Hypothalamus (tissue), 51 donors: ENCODE measurements around the gene PTGES2.

Source experiments
- DNase-seq, 51 donors: peaks; one replicate each; lab custom pipeline; 2025; lab: John Stamatoyannopoulos, UW

Gene PTGES2

DNA sequence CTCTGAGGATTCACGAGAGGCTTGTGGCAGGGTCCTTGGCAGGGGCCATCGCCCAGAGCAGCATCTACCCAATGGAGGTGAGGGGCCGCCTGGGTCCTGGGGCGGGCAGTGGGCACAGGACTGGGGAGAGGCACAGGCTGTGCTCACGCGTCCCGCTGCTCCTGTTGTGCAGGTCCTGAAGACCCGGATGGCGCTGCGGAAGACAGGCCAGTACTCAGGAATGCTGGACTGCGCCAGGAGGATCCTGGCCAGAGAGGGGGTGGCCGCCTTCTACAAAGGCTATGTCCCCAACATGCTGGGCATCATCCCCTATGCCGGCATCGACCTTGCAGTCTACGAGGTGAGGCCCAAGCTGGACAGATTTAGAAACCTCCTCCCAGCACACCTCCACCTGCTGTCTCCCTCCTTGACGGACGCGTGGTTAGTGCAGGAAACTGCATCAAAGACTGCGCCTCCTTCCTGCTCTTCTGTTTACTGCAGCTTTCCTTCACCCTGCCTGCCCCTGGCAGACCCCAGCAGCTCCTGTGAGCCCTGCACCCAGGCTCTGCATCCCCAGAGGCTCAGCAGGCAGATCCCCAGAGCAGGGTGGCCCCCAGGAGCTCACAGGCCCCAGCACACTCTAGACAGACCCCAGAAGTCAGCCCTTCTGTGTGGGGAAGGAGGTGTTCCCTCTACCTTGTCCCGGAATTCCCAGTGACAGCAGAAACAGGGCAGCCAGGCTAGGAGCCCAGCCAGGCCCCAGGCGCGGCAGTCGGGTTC is 21.2 kb downstream of the PTGES2 start:
- DNase-seq: no peak

DNA sequence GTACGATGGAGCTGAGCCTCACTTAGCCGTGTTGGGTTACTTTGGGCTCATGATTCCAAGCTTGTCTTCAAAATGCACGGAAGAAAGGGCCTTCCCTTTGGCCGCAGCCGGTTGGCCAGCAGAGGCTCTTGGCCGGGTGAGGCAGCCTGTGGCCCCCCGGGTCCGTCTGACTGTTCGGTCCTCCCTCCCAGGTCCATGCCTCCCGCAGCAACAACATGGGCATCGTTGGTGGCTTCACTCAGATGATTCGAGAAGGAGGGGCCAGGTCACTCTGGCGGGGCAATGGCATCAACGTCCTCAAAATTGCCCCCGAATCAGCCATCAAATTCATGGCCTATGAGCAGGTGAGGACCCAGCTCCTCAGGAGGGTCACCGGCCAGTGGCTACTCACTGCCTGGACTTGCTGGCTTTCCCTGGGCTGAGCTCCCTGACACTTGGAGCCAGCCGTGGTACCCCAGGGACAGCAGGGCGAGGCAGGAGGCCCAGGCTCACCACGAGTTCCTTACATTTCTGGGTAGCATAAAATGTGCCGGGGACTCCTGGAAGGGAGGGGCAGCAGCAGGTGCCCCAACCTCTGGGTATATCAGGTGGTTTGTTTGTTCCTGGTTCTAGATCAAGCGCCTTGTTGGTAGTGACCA is 21.9 kb downstream of the PTGES2 start:
- no peak for DNase-seq

DNA sequence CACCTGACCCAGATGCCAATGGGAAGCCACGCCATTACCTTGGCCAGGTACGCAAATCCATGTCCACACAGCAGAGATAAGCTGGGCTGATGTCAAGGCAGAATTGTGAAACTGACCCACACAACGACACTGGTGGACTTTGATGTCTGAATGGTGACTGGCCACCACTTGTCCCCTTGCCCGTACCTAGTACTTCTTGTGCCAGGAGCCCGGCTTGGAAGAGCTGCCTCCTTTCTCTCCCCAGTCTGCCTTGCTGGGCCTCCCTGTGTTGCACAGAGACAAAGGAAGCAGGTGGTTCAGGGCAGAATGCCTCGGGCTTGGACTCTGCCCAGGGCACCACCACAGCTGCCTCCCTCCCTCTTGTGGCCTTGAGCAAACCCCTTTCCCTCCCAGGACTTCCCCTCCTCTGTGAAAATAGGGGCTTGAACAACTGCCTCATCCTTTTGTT is 23.3 kb downstream of the PTGES2 start:
- no peak for DNase-seq

DNA sequence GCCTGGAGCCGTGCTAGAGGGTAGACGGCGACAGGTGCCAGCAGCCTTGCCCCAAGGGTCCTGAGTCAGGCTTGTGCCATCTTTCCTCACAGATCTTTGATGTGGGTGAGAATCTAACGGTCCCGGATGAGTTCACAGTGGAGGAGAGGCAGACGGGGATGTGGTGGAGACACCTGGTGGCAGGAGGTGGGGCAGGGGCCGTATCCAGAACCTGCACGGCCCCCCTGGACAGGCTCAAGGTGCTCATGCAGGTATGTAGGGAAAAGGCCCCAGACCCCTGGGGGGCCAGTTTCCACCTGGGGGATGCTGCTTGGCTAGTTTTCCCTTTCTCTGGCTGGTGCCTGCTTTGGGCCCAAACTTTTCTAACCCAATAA is 24.0 kb downstream of the PTGES2 start:
- DNase-seq: no peak

DNA sequence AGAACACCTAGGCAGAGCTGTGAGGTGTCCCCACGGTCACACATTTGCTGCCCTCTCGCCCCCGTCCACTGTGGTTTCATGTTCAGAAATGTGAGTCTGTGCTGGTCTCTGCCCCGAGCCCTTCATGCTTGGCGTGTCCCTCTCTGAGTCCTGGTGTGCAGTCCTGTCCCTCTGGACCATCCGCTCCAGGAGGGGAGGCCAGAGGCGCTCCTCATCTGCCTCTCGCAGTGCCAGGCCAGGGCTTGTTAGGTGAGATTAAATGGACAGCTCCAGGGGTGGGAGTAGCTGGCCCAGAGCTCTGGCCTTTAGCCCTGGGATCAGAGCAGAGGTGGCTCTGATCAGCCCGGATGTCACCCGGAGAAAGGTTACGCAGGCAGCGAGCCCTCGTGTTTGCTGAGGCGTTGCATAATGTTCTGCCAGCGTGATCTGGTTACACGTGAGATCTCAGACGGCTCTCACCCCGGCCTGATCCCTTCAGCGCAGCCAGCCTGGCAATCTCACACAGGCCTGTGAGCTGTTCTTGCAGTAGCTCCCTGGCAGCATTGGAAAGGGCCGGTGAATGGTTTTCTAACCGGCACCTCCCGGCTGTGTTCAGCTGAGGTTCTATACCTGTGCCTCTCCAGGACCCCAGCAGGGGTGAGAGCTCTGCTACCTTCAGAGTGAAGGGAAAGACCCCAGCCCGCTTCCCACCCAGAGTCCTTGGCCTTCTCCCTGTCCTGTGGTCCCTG is 24.5 kb downstream of the PTGES2 start:
- no peak for DNase-seq

DNA sequence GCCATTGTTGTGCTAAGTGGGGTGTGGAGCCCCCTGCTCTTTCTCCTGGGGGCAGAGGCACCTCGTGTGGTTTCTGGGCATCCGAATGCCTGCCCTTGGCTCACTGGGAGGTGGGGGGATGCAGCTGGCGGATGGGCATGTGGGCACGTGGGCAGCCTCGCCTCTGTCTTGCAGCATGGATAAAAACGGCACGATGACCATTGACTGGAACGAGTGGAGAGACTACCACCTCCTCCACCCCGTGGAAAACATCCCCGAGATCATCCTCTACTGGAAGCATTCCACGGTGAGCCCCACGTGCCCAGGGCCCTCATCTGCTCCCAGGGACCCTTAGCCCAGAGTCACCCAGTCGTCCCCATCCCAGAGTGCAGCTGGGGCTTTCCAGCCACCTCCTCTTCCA is 25.3 kb downstream of the PTGES2 start:
- DNase-seq: no peak

DNA sequence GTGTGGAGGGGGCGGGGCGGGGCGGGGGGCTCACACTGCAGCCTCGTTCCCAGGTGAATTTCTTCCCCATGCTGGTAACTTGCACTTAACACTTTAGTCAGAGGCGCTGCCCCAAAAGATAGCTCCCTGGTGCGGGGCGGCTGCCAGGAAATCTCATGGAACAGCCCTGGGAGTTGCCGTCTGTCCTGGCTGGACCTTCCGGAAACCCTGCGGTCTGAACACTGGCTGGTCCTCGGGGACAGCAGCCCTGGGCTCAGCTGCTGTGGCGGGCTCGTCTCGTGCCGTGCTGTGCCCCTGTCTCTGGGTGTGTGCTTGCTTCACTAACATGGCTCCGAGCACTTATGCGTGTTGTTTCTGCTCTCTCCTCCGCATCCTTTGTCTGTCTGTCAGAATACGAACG is 25.8 kb downstream of the PTGES2 start:
- DNase-seq: no peak

DNA sequence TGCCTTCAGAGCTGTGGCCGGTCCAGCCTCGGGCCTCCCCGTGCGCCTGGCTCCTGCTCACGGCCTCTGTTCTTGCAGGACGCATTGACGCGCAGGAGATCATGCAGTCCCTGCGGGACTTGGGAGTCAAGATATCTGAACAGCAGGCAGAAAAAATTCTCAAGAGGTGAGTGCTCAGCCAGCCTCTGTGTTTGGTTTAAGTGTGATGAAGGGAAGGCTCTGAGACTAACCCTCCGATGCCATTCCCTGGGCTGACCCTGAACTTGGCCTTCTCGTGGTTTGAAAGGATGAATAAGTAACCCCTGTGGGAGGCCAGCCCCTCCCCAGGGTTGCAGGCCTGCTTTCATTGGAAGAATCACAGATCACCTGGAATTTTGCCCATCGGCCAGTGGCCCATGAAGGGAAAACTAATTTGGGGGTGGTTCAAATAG is 26.3 kb downstream of the PTGES2 start:
- DNase-seq: no peak

DNA sequence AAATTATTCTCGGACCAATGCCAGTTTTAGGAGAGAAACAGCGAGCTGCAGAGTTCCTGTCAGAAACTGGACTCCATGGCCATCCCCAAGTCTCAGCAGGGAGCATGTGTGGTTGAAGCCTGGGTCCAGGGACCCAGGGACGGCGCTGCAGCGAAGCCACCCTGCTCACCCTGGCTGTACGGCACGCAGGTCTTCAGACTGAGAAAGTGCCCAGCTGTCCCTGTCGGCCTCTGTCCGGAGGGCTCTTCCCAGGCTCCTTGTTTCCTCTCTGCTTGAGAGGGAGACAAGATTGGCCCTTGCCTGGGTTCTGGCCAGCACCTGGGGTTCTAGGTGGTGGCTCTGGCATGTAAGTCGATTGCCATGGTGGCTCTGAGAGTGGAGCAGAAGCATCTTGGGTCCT is 26.9 kb downstream of the PTGES2 start:
- no peak for DNase-seq

DNA sequence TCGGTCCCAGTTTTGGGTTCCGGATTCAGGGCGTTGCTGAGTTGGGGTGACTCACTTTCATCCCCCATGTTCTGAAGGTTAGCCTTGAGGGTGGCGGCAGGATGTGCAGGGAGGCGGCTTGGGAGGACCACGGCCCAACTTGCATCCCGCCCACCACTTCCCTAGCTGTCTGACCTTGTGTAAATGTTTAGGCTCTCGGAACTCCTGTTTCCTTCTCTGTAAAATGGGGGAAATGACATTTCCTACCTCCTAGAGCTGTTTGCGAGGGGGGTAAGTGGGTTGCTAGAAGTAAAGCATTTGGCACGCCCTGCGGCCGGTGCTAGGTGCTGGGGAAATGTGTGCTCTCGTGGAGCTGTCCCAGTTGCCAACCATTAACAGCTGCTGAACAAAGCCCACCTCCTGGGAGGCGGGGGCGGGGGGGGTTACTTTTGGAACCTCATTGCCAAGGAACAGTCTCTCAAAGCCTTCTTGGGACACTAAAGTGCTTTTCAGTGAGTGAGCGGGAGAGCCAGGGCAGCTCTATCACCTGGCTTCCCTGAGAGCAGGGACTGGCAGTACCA is 27.5 kb downstream of the PTGES2 start:
- DNase-seq: peak in 10 of 51 donors; percentile 22 to 51 (median 28)

DNA sequence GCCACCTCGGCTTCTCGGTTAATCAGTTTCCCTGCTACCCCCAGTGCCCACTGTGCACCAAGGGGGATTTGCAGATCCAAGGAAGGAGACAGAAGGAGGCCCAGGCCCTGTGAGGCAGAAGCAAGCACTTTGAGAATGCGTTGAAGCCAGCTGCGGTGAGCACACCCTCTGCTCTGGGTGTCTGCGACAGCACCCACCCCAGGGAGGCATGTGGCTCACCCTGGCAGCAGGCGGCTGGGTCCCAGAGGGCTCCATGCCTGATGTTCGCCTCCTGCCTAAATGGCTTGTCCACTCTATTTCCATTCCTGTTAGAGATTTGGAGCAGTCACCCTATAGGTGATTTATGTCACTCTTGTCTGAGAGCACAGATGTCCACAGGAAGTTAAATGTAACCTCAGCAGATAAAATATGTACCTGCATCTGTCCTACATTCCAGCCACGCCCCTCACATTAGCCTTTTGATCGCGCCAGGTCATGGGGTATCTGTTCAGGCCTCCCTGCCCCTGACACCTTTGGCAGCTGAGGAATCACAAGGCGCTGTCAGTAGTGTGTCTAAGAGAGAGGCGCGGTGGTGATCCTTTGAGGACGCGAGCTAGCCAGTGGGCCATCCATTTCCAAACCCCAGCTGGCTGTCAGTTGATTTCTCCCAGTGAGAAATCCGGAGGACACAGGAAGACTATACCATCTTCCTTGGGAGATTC is 28.1 kb downstream of the PTGES2 start:
- no peak for DNase-seq

DNA sequence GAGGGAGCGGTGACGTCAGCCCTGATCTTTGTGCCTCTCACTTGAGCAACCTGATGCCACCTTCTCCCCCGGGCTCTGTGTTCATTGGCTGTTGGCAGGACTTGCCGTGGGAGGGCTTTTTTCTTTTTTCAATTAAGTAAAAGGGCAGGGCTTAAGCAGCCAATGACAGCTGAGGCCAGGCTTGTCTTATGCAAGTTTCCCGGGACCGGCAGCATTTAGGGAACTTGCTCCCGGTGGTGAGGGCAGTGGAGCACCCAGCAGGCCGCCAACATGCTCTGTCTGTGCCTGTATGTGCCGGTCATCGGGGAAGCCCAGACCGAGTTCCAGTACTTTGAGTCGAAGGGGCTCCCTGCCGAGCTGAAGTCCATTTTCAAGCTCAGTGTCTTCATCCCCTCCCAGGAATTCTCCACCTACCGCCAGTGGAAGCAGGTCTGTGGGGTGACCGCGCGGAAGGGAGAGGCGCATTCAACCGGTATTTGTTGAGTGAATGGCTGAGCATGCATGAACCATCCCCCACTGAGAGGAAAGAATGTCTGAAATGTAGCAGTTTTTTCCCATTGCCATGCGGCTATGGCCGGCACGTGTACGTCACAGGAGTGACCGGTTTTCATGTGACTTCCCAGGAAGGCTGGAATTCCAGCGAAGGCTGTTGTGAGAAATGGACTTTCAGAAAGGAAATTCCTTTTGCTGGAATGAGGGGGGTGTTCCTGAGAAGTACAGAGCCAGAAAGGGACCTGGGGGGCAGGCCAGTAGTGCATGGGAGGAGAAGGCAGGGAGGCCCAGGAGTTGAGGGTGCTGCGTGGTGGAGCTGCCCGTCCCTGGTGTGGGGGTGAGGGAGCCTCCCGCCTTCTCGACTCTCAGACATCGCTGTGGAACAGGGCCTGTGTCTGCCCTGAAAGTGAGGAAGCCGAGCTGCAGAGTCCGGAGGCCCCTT is 29.0 kb downstream of the PTGES2 start:
- DNase-seq: peak in 47 of 51 donors; percentile 23 to 92 (median 79)

DNA sequence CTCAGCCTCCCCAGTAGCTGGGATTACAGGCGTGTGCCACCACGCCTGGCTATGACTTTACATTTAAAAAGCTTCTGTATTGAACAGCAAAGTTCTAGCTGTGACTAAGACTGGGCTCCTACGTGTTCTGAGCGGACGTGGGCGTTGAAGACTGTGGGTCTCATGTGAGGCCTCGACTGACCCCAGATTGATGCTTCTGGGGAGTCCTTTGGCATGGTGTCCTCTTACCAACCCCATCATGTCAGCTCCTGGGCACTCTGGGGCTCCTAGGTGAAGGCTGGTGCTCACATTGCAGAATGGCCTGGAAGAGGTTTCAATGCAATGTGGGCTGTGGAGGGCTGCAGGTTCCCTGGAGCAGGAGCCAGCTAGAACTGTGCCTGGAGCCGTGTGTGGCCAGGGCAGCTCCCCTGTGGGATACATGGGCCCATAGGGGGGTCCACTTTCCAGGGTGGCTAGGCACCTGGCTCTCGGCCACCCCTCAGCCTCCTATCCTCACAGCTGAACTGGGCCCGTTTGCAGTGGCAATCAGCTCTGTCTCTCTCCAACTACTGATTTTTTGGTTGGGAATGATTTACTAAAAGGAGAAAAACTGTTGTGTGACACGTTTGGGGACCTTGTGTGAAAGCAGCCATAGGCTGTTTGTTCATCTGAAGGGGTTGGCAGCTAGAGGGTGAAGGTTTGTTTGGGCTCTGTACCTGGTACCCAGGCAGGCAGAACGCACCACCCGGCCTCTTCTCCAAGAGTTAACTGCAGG is 29.8 kb downstream of the PTGES2 start:
- DNase-seq: no peak

DNA sequence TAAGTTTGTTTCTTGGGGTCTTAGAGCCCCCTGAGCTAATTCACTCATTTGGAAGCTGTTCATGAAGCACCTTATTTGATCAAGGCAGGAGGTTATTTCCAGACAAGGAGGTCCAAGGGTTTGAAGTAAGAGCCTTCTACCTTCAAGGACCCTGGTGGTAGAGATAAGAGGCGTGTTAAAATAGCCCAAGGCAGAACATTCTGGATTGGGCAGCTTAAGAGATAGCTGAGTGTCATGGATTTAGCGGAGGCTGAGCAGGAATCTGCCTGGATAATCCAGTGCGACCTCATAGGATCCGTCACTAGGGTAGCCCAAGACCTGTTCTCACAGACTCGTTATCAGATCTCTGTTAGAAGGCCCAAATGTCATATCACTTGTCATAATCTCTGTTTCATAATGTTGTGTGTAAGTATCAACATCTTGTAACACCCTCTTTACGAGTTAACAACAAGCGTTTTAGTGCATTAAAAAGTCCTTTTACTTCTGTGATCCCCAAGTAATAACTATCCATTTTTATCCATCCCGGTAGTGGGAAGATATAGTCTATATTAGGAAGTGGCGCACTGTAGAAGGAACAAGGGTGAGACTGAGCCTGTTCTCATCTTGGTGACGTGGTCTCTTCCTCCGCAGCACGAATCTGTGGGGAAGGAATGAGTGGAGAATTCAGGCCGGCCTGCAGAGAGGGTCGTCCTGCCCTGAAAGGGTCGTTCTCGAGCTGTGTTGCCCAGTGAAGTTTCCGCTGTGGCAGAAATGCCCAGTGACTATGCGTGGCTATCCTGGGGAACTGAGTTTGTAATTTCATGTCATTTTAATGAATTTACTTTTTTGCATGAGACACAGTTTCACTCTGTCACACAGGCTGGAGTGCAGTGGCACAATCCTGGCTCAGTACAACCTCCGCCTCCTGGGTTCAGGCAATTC is 30.7 kb downstream of the PTGES2 start:
- peak in 1 of 51 donors; percentile 15 for DNase-seq

DNA sequence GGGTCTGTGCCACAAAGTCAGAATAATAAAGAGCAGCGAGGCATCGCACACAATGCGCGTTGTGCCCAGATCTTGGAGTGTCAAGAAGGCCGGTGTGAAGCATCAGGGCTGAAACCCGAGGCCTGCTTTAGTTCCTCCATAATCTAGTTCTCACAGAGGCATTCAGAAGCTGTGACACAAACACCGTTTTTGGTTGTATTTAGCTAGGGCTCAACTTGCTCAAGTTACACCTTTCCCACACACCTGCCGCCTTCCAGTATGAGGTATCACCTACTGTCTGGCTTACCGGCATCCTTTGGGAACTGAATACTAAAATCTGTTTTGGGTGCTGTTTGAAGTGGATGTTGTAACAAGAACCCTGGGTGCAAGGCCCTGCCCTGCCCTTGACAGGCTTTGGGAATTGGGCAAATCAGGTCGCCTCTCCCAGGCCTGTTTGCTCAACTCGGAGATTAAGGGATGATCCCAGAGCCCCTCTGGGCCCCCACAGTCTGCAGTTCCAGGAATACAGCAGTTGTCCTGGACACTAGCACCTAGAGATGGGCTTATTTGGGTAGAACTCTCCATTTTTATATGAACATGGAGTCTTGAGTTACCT is 32.5 kb downstream of the PTGES2 start:
- no peak for DNase-seq

DNA sequence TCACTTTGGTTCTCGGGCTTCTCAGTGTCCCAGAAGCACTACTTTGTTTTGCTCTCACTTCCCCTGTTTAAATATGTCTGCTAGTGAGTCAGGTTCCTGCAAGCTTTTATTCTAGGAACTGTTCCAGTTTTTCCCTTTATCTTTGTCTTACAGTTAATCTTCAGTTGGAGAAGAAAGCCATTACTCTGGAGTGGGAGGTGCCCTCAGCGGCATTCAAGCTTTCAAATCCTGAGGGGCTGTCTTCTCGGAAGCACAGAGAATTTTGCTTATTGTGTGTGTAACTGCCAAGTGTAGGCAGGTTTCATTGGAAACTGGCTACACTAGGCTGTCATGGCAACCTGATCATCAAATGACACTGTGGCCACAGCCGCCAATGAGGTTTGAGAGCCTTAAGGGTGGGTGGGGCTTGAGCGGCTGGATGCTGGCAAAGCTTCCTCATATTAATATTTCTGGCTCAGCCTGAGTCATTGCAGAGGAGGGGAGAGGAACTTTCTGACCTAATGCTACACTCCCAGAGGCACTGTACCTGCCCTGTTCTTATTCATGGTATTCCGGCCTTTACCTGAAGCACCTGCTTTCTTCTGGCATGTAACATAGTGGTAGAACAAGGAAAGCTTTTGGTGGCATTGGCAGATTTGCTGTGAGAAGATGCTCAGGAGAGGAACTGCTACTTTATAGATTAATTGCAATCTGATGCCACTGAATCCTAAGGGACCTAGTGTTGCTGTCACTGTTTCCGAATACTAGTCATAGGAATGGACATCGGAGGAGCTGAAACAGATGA is 33.2 kb downstream of the PTGES2 start:
- peak in 46 of 51 donors; percentile 38 to 89 (median 76) for DNase-seq

DNA sequence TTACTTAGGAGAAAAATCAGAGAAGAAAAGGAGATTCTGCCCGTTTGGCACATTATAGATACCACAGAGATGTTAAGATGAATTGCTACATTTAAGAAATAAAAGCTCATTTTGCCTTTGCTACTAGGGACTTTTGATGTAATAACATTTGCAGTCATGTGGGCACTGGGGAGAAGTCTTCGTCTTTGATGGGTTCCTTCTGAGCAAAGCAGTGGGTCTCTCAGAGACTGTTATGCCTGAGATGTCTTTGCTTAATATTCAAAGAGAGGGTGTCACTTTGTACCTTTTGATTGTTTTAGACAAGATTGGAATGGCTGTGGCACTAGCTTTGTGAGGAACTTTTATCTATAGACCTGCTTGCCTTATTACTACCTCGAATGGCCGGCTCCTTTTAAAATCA is 34.5 kb downstream of the PTGES2 start:
- no peak for DNase-seq
